ENCODE measurements around the gene MAN1A1.

Gene MAN1A1

GRCh38 chr6:119325559-119326265 lies 23.8 kb downstream of the MAN1A1 start:
- TF ChIP-seq CTCF (IDR thresholded peaks at IDR 0.05; ENCODE audit: insufficient read depth, low read length, poor library complexity, severe bottlenecking) (no peak), EZH2phosphoT487 (conservative IDR thresholded peaks at IDR 0.05; ENCODE audit: low read length) (no peak)
- Histone ChIP-seq H3F3A (ENCODE audit: insufficient read depth) (no peaks in the 10 kb centered on the region), H2AFZ (ENCODE audit: low read depth, low read length, severe bottlenecking) (no peak overlapping the region), H3K9me3 (ENCODE audit: insufficient read depth, low read length) (no peaks in the 10 kb centered on the region), H3K27ac (ENCODE audit: low read depth, low read length) (no peak overlapping the region), H3K27me3 (ENCODE audit: low read length) (no peaks in the 10 kb centered on the region), H4K20me1 (ENCODE audit: low read depth, low read length) (no peaks in the 10 kb centered on the region), H3K79me2 (ENCODE audit: insufficient read depth, low read length) (no peaks in the 10 kb centered on the region), H3K9me2 (replicated peaks; ENCODE audit: insufficient read depth, low read length) (no peaks in the 10 kb centered on the region), H3K4me2 (ENCODE audit: low read depth, low read length, poor library complexity, severe bottlenecking) (no peak overlapping the region), H3K36me3 (ENCODE audit: low read length) (no peaks in the 10 kb centered on the region), H3K9ac (ENCODE audit: low read length) (no peak overlapping the region), H3K4me3 (ENCODE audit: insufficient read depth, low read length, poor library complexity, severe bottlenecking) (no peak overlapping the region)

GRCh38 chr6:119324718-119325117 lies 24.8 kb downstream of the MAN1A1 start:
- Histone ChIP-seq H3K4me3 (ENCODE audit: insufficient read depth, low read length, poor library complexity, severe bottlenecking) (no peak overlapping the region), H4K20me1 (ENCODE audit: low read depth, low read length) (no peaks in the 10 kb centered on the region), H3K9ac (ENCODE audit: low read length) (no peak overlapping the region), H3K4me2 (ENCODE audit: low read depth, low read length, poor library complexity, severe bottlenecking) (no peak overlapping the region), H3K9me3 (ENCODE audit: insufficient read depth, low read length) (no peaks in the 10 kb centered on the region), H3K27ac (ENCODE audit: low read depth, low read length) (no peak overlapping the region), H2AFZ (ENCODE audit: low read depth, low read length, severe bottlenecking) (no peak overlapping the region), H3K79me2 (ENCODE audit: insufficient read depth, low read length) (no peaks in the 10 kb centered on the region), H3K27me3 (ENCODE audit: low read length) (no peaks in the 10 kb centered on the region), H3F3A (ENCODE audit: insufficient read depth) (no peaks in the 10 kb centered on the region), H3K9me2 (replicated peaks; ENCODE audit: insufficient read depth, low read length) (no peaks in the 10 kb centered on the region), H3K36me3 (ENCODE audit: low read length) (no peaks in the 10 kb centered on the region)
- TF ChIP-seq CTCF (IDR thresholded peaks at IDR 0.05; ENCODE audit: insufficient read depth, low read length, poor library complexity, severe bottlenecking) (no peak), EZH2phosphoT487 (conservative IDR thresholded peaks at IDR 0.05; ENCODE audit: low read length) (no peak)

GRCh38 chr6:119323931-119324330 lies 25.6 kb downstream of the MAN1A1 start:
- Histone ChIP-seq H3K36me3 (ENCODE audit: low read length) (no peaks in the 10 kb centered on the region), H4K20me1 (ENCODE audit: low read depth, low read length) (no peaks in the 10 kb centered on the region), H3K4me3 (ENCODE audit: insufficient read depth, low read length, poor library complexity, severe bottlenecking) (no peak overlapping the region), H3K9me3 (ENCODE audit: insufficient read depth, low read length) (no peaks in the 10 kb centered on the region), H3K79me2 (ENCODE audit: insufficient read depth, low read length) (no peaks in the 10 kb centered on the region), H3K4me2 (ENCODE audit: low read depth, low read length, poor library complexity, severe bottlenecking) (no peak overlapping the region), H3K27me3 (ENCODE audit: low read length) (no peaks in the 10 kb centered on the region), H3K9me2 (replicated peaks; ENCODE audit: insufficient read depth, low read length) (no peaks in the 10 kb centered on the region), H3K27ac (ENCODE audit: low read depth, low read length) (no peak overlapping the region), H2AFZ (ENCODE audit: low read depth, low read length, severe bottlenecking) (no peak overlapping the region), H3K9ac (ENCODE audit: low read length) (no peak overlapping the region), H3F3A (ENCODE audit: insufficient read depth) (no peaks in the 10 kb centered on the region)
- no peak for TF ChIP-seq EZH2phosphoT487 (conservative IDR thresholded peaks at IDR 0.05; ENCODE audit: low read length)
- no peak for TF ChIP-seq CTCF (IDR thresholded peaks at IDR 0.05; ENCODE audit: insufficient read depth, low read length, poor library complexity, severe bottlenecking)

All from SU-DHL-6 (cell line).